Esophagus squamous epithelium (tissue), 4 donors: ENCODE results near the gene BDKRB1.

Source experiments
- CTCF ChIP-seq, 6 experiments: fragments of 450-650 bp in 4 of 6; fragments of 200-600 bp in 2 of 6; sonication (generic) in 2 of 6; IDR thresholded peaks; one replicate each; pipeline ENCODE4 v1.5.1; 2016 to 2019; ENCODE audit warnings: antibody characterized with exemption in 6 of 6, mild to moderate bottlenecking in 4 of 6, moderate library complexity in 4 of 6
- POLR2A ChIP-seq, 4 donors: fragments of 450-650 bp; IDR thresholded peaks; one replicate each; pipeline ENCODE4 v1.6.1; 2017; ENCODE audit warnings: antibody characterized with exemption in 4 of 4, mild to moderate bottlenecking in 4 of 4, moderate library complexity in 3 of 4

GRCh38 chr14:96215452-96216244 lies 40.4 kb upstream of the BDKRB1 start:
- TF ChIP-seq CTCF (IDR thresholded peaks at IDR 0.05) (no peak), POLR2A (IDR thresholded peaks at IDR 0.05) (no peak)
